H1 (cell line): Measurements from ENCODE around the gene KIF26B. TPM values are rescaled to one million over a fixed set of nuclear protein-coding genes. Genes with fewer than 3 reads are reported as not detected.

Experiments used
- polyA plus RNA-seq, 7 experiments: library from polyadenylated mRNA; depleted of rRNA in 3 of 7; stranded (reverse) in 5 of 7; unstranded in 2 of 7; fragments of >200 nt in 5 of 7; fragments of 200-250 nt in 2 of 7; gene quantifications; 1 replicate in 5 of 7; 2 replicates in 1 of 7; 4 replicates in 1 of 7; pipeline versions ENCODE4 v1.2.1 to v1.2.3, GENCODE V29; 2011 to 2013; ENCODE audit warnings: missing spikeins in 2 of 7, mixed read lengths in 2 of 7
- total RNA-seq: library from RNA; stranded (reverse); fragmentation: NEBNext Ultra II Directional; extraction: Animal tissue kit (Norgen Biotek cat#: 25700); gene quantifications from 2 replicates; pipeline ENCODE4 v1.2.1, GENCODE V29; 2021
- TF ChIP-seq, protein P1 (sequence below): IDR thresholded peaks from 2 replicates; pipeline ENCODE4 v1.6.1; 2012; ENCODE audit warnings: inconsistent platforms

KIF26B gene
- total and polyA plus RNA-seq, 2 of the 8 experiments (the other 6 are each of a cell fraction or from before 2014, with no cell fraction given): 0.06 to 0.28 TPM

DNA sequence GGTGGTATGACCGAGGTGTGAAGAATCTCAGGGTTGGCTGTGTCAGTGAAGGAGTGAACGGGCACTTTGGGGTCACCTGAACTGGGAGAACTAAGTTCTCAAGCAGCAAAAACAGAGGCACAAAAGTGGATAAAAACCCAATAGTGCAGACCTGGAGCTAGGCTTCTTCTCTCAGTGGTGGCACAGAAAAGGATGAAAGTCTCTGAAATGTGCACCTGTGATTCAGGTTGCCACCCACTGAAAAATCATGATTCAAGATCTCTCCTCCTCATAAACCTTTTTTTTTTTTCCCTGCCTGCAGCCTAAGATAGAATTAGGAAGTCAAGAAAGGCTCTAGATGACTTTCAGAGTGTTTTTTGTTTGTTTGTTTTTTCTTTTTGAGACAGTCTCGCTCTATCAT is 304.8 kb downstream of the KIF26B start (continued):
- TF ChIP-seq, protein P1, sequence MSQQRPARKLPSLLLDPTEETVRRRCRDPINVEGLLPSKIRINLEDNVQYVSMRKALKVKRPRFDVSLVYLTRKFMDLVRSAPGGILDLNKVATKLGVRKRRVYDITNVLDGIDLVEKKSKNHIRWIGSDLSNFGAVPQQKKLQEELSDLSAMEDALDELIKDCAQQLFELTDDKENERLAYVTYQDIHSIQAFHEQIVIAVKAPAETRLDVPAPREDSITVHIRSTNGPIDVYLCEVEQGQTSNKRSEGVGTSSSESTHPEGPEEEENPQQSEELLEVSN: no peak
